IPS DF 19.7 (cell line): ENCODE data around the gene C16orf96.

ENCODE experiments used
- DNase-seq: peaks from one replicate; pipeline ENCODE4 v3.0.0-alpha.2; 2013; ENCODE audit warnings: low read depth, low spot score

C16orf96 gene

DNA sequence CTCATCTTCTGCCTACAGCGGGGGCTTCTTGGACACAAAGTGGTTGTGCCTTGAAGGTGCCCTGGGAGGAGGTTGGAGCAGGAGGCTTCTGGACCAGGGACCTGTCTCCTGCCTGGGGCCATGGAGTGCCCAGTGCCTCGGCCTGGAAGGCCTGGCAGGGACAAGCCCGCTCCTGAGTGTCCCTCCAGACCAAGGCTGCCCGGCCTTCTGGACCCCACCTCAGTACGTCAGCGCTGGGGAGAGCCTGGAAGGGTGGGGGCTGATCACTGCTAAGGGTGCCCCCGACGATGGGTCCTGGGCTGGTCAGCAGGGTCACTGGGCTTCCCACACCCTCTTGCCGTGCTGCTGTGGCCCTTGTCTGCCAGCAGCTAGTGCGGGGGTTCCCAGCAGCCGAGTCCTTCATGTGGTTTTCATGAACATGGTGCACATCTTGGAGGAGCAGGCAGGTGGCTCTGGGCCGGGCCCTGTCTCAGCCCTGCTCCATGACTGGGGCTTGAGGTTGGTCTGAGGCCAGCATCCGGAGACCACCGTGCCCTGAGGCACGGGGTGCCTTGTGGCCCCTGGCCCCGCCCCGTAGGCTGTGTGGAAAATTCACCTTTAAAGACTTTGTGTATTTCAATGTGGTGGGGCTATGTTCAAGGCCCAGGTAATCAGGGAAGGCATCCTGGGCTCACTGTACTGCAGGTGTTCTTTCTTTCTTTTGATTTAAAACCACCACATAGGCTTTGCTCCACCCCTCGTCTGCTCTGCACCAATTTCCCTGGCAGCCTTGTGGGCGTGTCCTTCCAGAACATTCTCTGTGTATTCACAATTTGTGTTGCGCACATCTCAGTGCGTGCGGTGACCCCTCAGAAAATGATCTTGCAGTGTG lies 90.9 kb downstream of the C16orf96 start:
- no peak for DNase-seq

DNA sequence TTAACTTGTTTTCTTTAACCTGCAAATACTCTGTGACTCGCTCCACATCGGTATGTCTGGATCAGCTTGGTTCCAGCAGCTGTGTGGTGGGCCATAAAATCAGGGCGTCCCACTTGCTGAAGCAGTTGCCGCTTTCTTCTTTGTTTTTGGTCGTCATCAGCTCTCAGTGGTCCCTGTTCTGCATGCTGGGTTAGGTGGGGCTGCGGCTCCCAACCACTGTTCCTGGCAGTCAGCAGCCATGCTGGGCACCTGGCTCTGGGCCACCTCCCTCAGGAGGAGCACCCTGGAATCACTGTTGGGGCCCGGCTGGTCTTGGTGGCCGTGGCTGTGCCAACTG lies 91.5 kb downstream of the C16orf96 start:
- DNase-seq, result no peak

DNA sequence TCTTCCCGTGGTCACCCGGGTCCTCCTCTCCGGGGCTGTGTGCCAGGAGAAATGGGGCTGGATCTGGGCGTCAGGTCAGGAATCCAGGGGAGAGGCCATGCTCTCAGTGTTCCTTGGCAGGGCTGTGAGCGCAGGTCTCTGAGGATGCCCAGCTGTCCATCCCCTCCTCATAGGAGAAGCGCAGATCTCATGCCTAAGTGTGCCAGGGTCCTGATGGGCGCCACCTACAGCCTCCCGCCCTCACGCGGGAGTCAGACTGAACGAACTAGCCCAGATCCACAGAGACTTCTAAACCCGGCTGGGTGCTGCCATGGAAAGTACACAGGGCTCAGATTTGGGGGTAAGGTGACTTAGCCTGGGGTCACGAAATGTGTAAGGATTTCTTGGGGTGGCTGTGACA lies 92.8 kb downstream of the C16orf96 start:
- DNase-seq, result no peak

DNA sequence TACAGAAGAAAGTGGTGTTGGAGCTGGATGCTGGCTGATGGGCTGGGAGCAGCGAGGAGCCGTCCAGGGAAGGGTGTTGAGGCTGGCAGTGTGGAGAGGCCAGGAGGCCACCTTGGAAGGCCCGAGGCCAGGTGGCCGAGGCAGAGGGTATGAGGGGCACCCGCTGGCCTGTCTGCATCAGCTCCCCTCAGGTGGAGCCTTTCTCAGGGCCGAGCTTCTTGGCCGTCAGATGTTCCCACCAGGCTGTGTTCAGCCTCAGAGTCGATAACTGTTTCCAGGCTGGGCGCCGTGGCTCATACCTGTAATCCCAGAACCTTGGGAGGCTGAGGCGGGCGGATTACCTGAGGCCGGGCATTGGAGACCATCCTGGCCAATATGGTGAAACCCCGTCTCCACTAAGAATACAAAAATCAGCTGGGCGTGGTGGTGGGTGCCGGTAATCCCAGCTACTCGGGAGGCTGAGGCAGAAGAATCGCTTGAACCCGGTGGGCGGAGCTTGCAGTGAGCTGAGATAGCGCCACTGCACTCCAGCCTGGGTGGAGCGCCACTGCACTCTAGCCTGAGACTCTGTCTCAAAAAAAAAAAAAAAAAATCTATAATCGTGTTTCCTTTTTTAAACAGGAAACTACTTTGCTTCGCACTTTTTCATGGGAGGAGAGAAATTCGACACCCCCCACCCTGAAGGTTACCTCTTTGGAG lies 93.8 kb downstream of the C16orf96 start:
- no peak for DNase-seq
